Colonic mucosa (tissue), 4 donors: ENCODE results near the gene GCAT. TPM values are rescaled to one million over a fixed set of nuclear protein-coding genes. Genes with fewer than 3 reads are reported as not detected.

ENCODE experiments used
- DNase-seq: peaks from one replicate; pipeline ENCODE4 v3.0.0-alpha.2; 2020
- H3K27ac ChIP-seq: fragments of 200-600 bp; one replicate; pipeline ENCODE4 v1.8.0; 2021
- H3K27me3 ChIP-seq: fragments of 200-600 bp; one replicate; pipeline ENCODE4 v1.8.0; 2021
- H3K36me3 ChIP-seq: fragments of 200-600 bp; one replicate; pipeline ENCODE4 v1.8.0; 2021
- H3K4me1 ChIP-seq: fragments of 200-600 bp; one replicate; pipeline ENCODE4 v1.8.0; 2021; ENCODE audit warnings: mild to moderate bottlenecking
- H3K4me3 ChIP-seq: fragments of 200-600 bp; one replicate; pipeline ENCODE4 v1.8.0; 2021
- H3K9ac ChIP-seq, 2 donors: one replicate each; pipeline ENCODE4 v1.7.0; 2013; ENCODE audit warnings: control low read depth in 2 of 2, low read depth in 2 of 2, low read length in 2 of 2
- H3K9me3 ChIP-seq: fragments of 200-600 bp; one replicate; pipeline ENCODE4 v1.8.0; 2021
- intact Hi-C: fragments of 100-400 bp; cut with DNase I; formaldehyde crosslinking; loops from one replicate; pipeline ENCODE4 v1.14.1; 2022
- total RNA-seq, 2 donors: library from RNA; stranded (reverse); fragmentation: NEBNext Ultra II Directional in 1 of 2; extraction: Animal tissue kit (Norgen Biotek cat#: 25700) in 1 of 2; gene quantifications; one replicate each; pipeline ENCODE4 v1.2.1, GENCODE V29; 2021
- TF ChIP-seq, protein P1 (sequence below): fragments of 200-600 bp; IDR thresholded peaks from one replicate; pipeline ENCODE4 v1.8.0; 2022; ENCODE audit warnings: antibody characterized with exemption, mild to moderate bottlenecking
- donor health status: healthy.
- donor health status: DM: no; HTN: no; CAD: no.
- donor health status: DM: no; HTN: no; CAD: no.

GCAT gene
- total RNA-seq, 2 donors from 2014 or later, result 13.0 to 23.5 TPM

DNA sequence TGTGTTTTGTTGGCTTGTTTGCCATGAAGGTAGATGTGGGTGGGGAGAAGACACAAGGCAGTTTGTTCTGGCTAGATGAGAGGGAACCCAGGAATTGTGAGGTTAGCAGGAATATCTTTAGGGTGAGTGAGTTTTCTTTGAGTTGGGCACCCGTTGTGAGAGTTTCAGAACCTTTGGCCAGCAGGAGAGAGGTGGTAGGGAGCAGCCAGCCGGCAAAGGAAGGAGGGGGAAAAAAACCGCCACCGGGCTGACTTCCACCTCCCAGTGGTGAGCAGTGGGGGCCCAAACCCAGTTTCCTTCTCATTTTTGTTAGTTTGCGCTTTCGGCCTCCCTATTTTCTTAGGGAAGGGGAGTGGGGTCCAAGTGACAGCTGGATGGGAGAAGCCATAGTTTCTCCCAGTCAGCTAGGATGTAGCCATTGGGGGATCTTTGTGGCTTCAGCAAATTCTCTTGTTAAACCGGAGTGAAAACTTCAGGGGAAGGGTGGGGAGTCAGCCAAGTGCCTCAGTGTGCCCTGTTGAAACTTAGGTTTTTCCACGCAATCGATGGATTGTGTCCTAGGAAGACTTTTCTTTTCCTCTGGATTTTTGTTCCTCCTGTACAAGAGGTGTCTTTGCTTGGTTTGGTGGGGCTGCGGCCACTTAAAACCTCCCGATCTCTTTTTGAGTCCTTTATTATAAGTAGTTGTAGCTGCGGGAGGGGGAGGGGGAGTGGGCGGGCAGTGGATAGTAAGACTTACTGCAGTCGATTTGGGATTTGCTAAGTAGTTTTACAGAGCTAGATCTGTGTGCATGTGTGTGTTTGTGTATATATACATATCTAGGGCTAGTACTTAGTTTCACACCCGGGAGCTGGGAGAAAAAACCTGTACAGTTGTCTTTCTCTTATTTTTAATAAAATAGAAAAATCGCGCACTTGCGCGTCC is 1.1 kb upstream of the GCAT start:
- TF ChIP-seq, protein P1, sequence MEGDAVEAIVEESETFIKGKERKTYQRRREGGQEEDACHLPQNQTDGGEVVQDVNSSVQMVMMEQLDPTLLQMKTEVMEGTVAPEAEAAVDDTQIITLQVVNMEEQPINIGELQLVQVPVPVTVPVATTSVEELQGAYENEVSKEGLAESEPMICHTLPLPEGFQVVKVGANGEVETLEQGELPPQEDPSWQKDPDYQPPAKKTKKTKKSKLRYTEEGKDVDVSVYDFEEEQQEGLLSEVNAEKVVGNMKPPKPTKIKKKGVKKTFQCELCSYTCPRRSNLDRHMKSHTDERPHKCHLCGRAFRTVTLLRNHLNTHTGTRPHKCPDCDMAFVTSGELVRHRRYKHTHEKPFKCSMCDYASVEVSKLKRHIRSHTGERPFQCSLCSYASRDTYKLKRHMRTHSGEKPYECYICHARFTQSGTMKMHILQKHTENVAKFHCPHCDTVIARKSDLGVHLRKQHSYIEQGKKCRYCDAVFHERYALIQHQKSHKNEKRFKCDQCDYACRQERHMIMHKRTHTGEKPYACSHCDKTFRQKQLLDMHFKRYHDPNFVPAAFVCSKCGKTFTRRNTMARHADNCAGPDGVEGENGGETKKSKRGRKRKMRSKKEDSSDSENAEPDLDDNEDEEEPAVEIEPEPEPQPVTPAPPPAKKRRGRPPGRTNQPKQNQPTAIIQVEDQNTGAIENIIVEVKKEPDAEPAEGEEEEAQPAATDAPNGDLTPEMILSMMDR, result no peak
- H3K9me3 ChIP-seq, result no peaks in the 10 kb centered on the region
- no peaks in the 10 kb centered on the region for H3K27me3 ChIP-seq
- peak overlapping the region; percentile 68 for H3K27ac ChIP-seq
- H3K36me3 ChIP-seq, result no peaks in the 10 kb centered on the region
- DNase-seq, result peak; percentile 68
- peaks cover 4% of the 10 kb centered on the region for H3K4me1 ChIP-seq
- intact Hi-C loops, result no loop called here
- H3K9ac ChIP-seq, result peak overlapping the region; percentile 80 to 96
- peak overlapping the region; percentile 60 for H3K4me3 ChIP-seq

GRCh38 chr22:37808294-37808657 is 542 bp downstream of the GCAT start:
- peak overlapping the region; percentile 56 to 74 for H3K9ac ChIP-seq
- intact Hi-C loops, result no loop called here
- H3K4me3 ChIP-seq, result peak overlapping the region; percentile 60
- TF ChIP-seq, protein P1, result no peak
- H3K27ac ChIP-seq, result peak overlapping the region; percentile 68
- peaks cover 4% of the 10 kb centered on the region for H3K4me1 ChIP-seq
- no peaks in the 10 kb centered on the region for H3K27me3 ChIP-seq
- no peaks in the 10 kb centered on the region for H3K9me3 ChIP-seq
- no peaks in the 10 kb centered on the region for H3K36me3 ChIP-seq
- no peak for DNase-seq

GRCh38 chr22:37809672-37810333 is 2.1 kb downstream of the GCAT start:
- H3K4me3 ChIP-seq, result no peak overlapping the region
- H3K9ac ChIP-seq, result no peak overlapping the region
- H3K27ac ChIP-seq, result no peak overlapping the region
- H3K4me1 ChIP-seq, result peaks cover 4% of the 10 kb centered on the region
- no peaks in the 10 kb centered on the region for H3K9me3 ChIP-seq
- no peaks in the 10 kb centered on the region for H3K36me3 ChIP-seq
- H3K27me3 ChIP-seq, result no peaks in the 10 kb centered on the region
- no peak for DNase-seq
- TF ChIP-seq, protein P1, result no peak
- intact Hi-C loops, result no loop called here

GRCh38 chr22:37811867-37812266 is 4.1 kb downstream of the GCAT start:
- H3K9ac ChIP-seq, result no peak overlapping the region
- no peaks in the 10 kb centered on the region for H3K36me3 ChIP-seq
- H3K4me1 ChIP-seq, result peaks cover 4% of the 10 kb centered on the region
- no peaks in the 10 kb centered on the region for H3K9me3 ChIP-seq
- TF ChIP-seq, protein P1, result no peak
- no peak overlapping the region for H3K27ac ChIP-seq
- intact Hi-C loops, result no loop called here
- no peak for DNase-seq
- no peaks in the 10 kb centered on the region for H3K27me3 ChIP-seq
- H3K4me3 ChIP-seq, result no peak overlapping the region

DNA sequence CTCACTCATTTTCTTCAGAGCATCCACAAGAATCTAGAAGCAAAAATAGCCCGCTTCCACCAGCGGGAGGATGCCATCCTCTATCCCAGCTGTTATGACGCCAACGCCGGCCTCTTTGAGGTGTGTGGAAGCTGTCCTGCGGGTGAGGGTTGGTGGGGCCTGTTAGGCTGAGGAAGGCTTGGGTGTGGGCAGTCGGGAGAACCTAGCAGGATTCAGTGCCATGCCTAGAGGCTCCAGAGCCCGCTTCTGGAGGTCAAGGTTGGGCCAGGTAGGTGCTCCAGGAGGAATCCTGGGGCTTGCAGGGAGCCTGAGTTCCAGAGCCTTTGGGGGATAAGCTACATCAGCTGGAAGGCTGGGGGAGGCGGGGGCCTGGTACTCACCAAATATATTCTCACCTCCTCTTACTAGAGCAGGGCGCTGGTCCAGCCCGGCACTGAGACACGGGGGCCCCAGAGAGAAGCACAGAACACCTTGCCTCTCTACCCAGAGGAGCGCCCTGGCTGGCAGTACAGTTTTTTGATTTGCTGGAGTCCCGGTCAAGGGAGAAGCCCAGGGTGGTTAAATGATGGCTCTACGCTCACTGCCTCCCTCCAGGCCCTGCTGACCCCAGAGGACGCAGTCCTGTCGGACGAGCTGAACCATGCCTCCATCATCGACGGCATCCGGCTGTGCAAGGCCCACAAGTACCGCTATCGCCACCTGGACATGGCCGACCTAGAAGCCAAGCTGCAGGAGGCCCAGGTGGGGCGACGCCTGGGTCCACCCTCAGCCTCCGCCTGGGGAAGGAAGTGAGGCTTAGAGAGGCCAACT is 5.3 kb downstream of the GCAT start:
- TF ChIP-seq, protein P1, result no peak
- no peak overlapping the region for H3K9ac ChIP-seq
- H3K27ac ChIP-seq, result no peak overlapping the region
- no peak for DNase-seq
- H3K4me3 ChIP-seq, result no peak overlapping the region
- peaks cover 9% of the 10 kb centered on the region for H3K4me1 ChIP-seq
- no peaks in the 10 kb centered on the region for H3K27me3 ChIP-seq
- intact Hi-C loops, result no loop called here
- no peaks in the 10 kb centered on the region for H3K36me3 ChIP-seq
- H3K9me3 ChIP-seq, result no peaks in the 10 kb centered on the region
